ACC112 (cell line): ENCODE measurements around the gene TBXAS1.

Source experiments
- H2AFZ ChIP-seq: fragments of 200-600 bp; sonication (generic); one replicate; pipeline ENCODE4 v1.6.0; 2017; ENCODE audit warnings: antibody characterized with exemption, low read length; ENCODE audit not compliant: unreplicated experiment
- H3K27ac ChIP-seq: fragments of 200-600 bp; sonication (generic); 2 replicates; pipeline ENCODE4 v1.5.1; 2014; ENCODE audit warnings: low read depth, mild to moderate bottlenecking, antibody characterized with exemption, low read length, moderate library complexity
- H3K27me3 ChIP-seq: fragments of 200-600 bp; sonication (generic); 2 replicates; pipeline ENCODE4 v1.6.1; 2014; ENCODE audit warnings: mild to moderate bottlenecking, antibody characterized with exemption, low read length, moderate library complexity, mixed read lengths; ENCODE audit not compliant: insufficient read depth
- H3K36me3 ChIP-seq: fragments of 200-600 bp; sonication (generic); 2 replicates; pipeline ENCODE4 v1.6.1; 2016; ENCODE audit warnings: mild to moderate bottlenecking, antibody characterized with exemption, low read length, moderate library complexity, mixed read lengths; ENCODE audit not compliant: insufficient read depth
- H3K4me1 ChIP-seq: fragments of 200-600 bp; sonication (generic); one replicate; pipeline ENCODE4 v1.6.1; 2016; ENCODE audit warnings: low read length, mixed read lengths; ENCODE audit not compliant: insufficient read depth, unreplicated experiment, control insufficient read depth
- H3K4me3 ChIP-seq: fragments of 200-600 bp; sonication (generic); 2 replicates; pipeline ENCODE4 v1.5.1; 2014; ENCODE audit warnings: mild to moderate bottlenecking, low read depth, low read length
- H3K79me2 ChIP-seq: fragments of 200-600 bp; sonication (generic); one replicate; pipeline ENCODE4 v1.6.0; 2016; ENCODE audit warnings: low read length; ENCODE audit not compliant: control insufficient read depth, unreplicated experiment, insufficient read depth

The TBXAS1 gene

DNA sequence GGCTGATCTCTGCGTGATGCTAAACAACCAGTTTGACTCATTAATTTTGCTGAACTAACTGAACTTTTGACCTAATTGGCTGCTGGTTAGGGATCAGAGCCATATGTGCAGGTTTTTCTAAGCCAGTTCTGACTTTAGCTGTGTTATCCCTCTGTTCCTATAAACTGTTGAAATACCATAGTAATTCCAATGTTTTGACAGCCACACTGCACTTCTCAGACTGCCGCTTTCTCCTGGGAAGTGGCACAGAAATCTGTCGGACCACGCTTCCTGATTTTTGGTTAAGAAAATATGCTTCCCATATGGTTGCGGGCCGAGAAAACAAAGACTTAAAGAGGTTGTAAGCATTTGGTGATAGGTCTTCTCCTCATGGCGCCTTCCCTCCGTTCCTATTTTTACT, 42.3 kb downstream of the TBXAS1 start:
- Histone ChIP-seq H3K4me3 (no peak overlapping the region), H3K4me1 (no peaks in the 10 kb centered on the region), H3K27me3 (no peaks in the 10 kb centered on the region), H3K79me2 (no peaks in the 10 kb centered on the region), H3K36me3 (no peaks in the 10 kb centered on the region), H2AFZ (no peak overlapping the region), H3K27ac (no peak overlapping the region)

- Histone ChIP-seq H3K79me2 (no peaks in the 10 kb centered on the region), H2AFZ (no peak overlapping the region), H3K27ac (no peak overlapping the region), H3K36me3 (no peaks in the 10 kb centered on the region), H3K27me3 (no peaks in the 10 kb centered on the region), H3K4me1 (no peaks in the 10 kb centered on the region), H3K4me3 (no peak overlapping the region)
Observed at GRCh38 chr7:139871820-139872219, 42.8 kb downstream of the TBXAS1 start.

- no peaks in the 10 kb centered on the region for H3K79me2 ChIP-seq
- no peak overlapping the region for H3K4me3 ChIP-seq
- H2AFZ ChIP-seq: no peak overlapping the region
- H3K4me1 ChIP-seq: peaks cover 7% of the 10 kb centered on the region
- H3K27ac ChIP-seq: no peak overlapping the region
- no peaks in the 10 kb centered on the region for H3K27me3 ChIP-seq
- H3K36me3 ChIP-seq: no peaks in the 10 kb centered on the region
Observed at GRCh38 chr7:139873593-139874301, 44.7 kb downstream of the TBXAS1 start.

DNA sequence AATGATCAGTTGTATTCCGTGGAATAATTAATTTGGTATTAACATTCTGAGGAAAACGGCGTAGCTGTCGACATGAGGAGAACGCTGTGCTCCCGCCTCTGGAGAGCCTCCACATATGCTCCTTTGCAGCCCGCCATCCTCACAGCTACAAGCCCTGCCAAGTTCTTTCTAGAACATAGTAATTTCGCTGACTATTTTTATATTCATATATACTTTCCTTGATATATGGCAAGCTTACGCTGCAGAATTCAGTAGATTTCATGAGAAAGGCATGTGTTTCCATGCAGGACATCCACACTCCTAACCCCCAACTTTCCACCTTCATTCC, 45.2 kb downstream of the TBXAS1 start:
- no peak overlapping the region for H3K27ac ChIP-seq
- H3K4me1 ChIP-seq: peaks cover 7% of the 10 kb centered on the region
- no peaks in the 10 kb centered on the region for H3K79me2 ChIP-seq
- no peaks in the 10 kb centered on the region for H3K36me3 ChIP-seq
- H3K27me3 ChIP-seq: no peaks in the 10 kb centered on the region
- no peak overlapping the region for H2AFZ ChIP-seq
- H3K4me3 ChIP-seq: no peak overlapping the region

DNA sequence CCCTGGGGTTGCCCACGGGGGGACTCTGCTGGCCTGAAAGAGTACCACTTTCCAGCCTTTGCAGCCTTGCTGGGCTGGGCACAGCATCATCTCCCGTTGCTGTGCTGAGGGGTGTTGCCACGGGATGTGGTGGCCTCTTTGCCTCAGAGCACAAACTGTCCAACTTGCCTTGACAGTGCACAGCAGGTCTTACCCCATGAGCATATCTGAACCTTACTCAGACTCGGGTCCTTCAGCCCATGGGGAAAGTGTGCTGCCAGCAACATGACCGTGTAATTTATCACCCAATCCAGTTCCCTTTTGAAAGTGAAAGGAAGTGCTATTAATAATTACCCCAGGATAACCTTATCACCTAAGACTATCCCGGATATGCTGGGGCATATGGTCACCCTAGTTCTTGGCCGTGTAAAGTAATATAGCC, 46.8 kb downstream of the TBXAS1 start:
- Histone ChIP-seq H3K79me2 (no peaks in the 10 kb centered on the region), H3K36me3 (no peaks in the 10 kb centered on the region), H3K4me1 (peaks cover 15% of the 10 kb centered on the region), H3K4me3 (no peak overlapping the region), H3K27me3 (no peaks in the 10 kb centered on the region), H2AFZ (no peak overlapping the region), H3K27ac (no peak overlapping the region)

DNA sequence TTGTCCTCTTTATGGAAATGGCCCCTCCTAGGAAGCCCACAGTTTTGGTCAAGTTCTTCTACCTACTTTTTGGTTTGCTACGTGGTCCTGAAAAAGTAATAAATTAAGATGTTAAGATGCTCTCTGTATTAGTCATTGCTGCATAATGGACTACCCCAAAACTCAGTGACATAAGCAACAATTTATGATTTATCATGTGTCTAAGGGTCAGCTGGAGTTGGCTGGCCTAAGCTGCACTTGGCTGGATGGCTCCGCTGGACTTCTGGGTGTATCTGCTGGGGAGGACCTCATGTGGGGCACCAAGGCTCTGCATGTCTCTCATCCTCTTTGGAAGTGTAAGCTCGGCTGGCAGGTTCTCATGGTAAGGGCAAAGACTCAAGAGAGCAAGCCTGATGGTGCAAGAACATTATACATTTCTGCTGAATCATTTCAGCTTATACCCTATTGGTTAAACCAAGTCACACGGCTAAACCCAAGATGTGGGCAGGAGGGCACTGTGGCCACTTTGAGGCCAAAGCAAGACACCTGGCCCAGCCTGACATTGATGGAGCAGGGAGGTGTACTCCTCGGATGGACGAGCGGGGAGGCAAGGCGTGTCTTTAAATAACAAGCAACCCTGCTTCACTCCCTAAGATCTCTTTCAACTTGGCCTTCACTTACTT, 47.7 kb downstream of the TBXAS1 start:
- Histone ChIP-seq H3K27me3 (no peaks in the 10 kb centered on the region), H3K36me3 (no peaks in the 10 kb centered on the region), H3K27ac (no peak overlapping the region), H2AFZ (no peak overlapping the region), H3K79me2 (no peaks in the 10 kb centered on the region), H3K4me1 (peaks cover 15% of the 10 kb centered on the region), H3K4me3 (no peak overlapping the region)

GRCh38 chr7:139883814-139884213, 54.8 kb downstream of the TBXAS1 start:
- no peak overlapping the region for H3K27ac ChIP-seq
- H3K36me3 ChIP-seq: no peaks in the 10 kb centered on the region
- H3K4me3 ChIP-seq: no peak overlapping the region
- no peaks in the 10 kb centered on the region for H3K79me2 ChIP-seq
- H3K4me1 ChIP-seq: peaks cover 8% of the 10 kb centered on the region
- no peak overlapping the region for H2AFZ ChIP-seq
- no peaks in the 10 kb centered on the region for H3K27me3 ChIP-seq

DNA sequence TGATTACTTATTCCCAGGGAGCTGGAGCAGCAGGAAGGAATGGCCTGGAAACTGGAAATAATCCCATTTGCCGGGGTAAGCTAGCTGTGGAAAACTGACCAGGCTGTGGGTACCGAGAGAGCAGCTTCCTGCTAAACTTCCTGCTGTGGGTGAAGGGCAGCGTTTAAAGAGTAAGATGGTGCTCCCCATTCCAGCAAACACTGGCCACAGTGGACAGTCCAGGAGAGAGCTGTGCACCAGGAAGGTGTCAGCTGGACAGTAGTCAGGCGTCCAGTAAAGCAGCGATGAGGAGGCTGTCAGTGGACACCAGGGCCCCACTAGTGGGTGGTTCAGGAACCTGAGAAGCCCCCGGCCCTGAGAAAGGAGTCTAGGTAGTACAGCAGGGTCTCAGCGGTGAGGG, 55.4 kb downstream of the TBXAS1 start:
- no peaks in the 10 kb centered on the region for H3K79me2 ChIP-seq
- peaks cover 13% of the 10 kb centered on the region for H3K4me1 ChIP-seq

GRCh38 chr7:139885511-139885910, 56.4 kb downstream of the TBXAS1 start:
- no peak overlapping the region for H3K4me3 ChIP-seq
- no peaks in the 10 kb centered on the region for H3K79me2 ChIP-seq
- H3K27me3 ChIP-seq: no peaks in the 10 kb centered on the region
- H2AFZ ChIP-seq: no peak overlapping the region
- H3K27ac ChIP-seq: no peak overlapping the region
- H3K36me3 ChIP-seq: no peaks in the 10 kb centered on the region
- H3K4me1 ChIP-seq: peaks cover 9% of the 10 kb centered on the region

More for the DNA sequence above, 55.4 kb downstream of the TBXAS1 start:
- Histone ChIP-seq H3K27ac (no peak overlapping the region), H3K27me3 (no peaks in the 10 kb centered on the region), H3K4me3 (no peak overlapping the region), H2AFZ (no peak overlapping the region), H3K36me3 (no peaks in the 10 kb centered on the region)

DNA sequence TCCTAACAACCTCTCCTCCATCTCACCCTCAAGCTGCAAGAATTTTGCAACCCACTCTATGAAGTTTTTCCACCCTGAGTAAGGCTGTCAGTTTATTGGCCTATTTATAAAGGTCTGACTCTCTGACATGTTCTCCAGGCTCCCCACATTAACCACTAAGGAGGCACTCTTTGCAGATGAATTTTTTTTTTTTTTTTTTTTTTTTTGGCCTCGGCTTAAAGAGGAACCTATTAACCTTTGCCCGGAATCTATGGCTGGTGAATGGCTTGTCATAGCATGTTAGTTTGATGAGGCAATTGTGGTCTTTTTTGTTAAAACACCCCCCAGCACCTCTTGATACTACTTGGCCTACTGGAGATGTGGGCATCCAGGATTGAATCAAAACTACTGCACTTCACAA, 57.1 kb downstream of the TBXAS1 start:
- Histone ChIP-seq H2AFZ (no peak overlapping the region), H3K27ac (no peak overlapping the region), H3K4me1 (peaks cover 8% of the 10 kb centered on the region), H3K4me3 (no peak overlapping the region), H3K79me2 (no peaks in the 10 kb centered on the region), H3K36me3 (no peaks in the 10 kb centered on the region), H3K27me3 (no peaks in the 10 kb centered on the region)

DNA sequence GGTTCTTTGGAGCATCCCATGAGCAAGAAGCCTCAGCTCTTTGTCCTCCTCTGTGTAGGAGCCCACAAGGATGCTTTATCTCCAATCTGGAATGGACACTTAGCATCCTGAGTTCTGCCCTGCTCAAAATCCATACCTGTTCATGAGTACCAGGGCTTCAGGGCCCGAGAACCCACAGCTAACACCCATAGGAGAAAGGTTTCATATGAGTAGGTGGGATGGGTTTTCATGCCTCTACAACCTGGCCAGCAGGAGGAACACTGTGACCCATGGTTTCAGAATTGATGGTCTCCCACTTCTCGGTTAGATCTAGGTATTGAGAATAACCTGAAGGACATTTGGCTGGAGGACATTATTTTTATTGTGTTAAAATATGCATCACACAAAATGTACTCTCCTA, 57.8 kb downstream of the TBXAS1 start:
- Histone ChIP-seq H3K27ac (no peak overlapping the region), H3K36me3 (no peaks in the 10 kb centered on the region), H3K4me1 (peaks cover 8% of the 10 kb centered on the region), H3K4me3 (no peak overlapping the region), H3K27me3 (no peaks in the 10 kb centered on the region), H3K79me2 (no peaks in the 10 kb centered on the region), H2AFZ (no peak overlapping the region)
